LHCN-M2 (cell line): ENCODE measurements around the gene FTH1. TPM values are rescaled to one million over a fixed set of nuclear protein-coding genes. Genes with fewer than 3 reads are reported as not detected.
A peak's percentile ranks its signal among the peaks of the same experiment; 100 is the strongest.
"Not testable (repeated sequence)": the region's sequence is repeated elsewhere in the genome, so short reads cannot be mapped to it uniquely, and the experiment has no call there.

Source experiments
- DNase-seq: peaks from one replicate; pipeline ENCODE4 v3.0.0-alpha.2; 2012; ENCODE audit warnings: low read depth
- total RNA-seq: library from RNA; depleted of rRNA; stranded (reverse); fragments of >200 nt; gene quantifications from 2 replicates; pipeline ENCODE4 v1.2.3, GENCODE V29; 2014

FTH1 gene
- total RNA-seq, 1 experiment from 2014 or later: 1,060 TPM

DNA sequence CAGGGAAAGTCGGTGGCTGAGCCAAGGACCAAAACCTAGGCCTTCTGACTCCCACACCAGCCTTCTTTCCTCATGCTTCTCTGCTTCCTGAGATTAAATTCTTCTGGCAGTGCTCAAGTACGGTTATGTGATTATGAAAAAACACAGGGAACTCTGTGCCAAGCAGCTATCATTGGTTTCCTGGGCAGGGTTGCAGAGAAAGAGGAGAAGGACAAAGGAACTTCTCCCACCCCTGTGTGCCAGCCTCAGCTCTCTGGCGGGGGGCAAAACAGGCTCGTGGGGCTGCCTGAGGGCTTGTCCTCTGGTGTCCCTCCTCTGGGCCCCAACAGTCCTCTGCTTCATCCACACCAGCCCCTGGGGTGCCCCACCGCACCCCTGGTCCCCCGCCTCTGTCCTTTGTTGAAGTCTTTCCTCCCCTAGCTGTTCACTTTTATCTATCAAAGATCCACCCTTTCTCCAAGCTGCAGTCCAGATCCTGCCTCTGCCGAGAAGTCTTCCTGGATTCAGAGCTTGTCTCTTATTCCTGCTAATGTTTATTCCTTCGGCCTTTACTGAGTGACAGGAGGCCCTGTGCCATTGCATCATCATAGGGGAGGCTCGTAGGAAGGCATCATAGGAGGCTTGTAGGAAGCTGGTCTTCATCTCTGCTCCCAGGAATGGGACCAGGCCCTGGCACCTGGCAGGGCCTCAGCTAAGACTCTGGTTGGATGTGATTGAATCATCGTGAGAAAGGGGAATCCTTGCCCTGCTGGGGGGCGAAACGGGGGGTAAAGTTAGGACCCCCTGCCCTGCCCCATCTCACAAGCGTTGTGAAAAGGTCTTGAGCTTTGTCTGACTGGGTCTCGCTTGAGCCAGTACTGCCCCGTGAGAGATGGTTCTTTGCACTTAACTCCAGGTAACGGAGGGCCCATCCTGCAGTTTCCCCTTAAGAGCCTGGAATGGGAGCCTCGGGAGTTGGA is 11.5 kb upstream of the FTH1 start:
- DNase-seq: no peak

DNA sequence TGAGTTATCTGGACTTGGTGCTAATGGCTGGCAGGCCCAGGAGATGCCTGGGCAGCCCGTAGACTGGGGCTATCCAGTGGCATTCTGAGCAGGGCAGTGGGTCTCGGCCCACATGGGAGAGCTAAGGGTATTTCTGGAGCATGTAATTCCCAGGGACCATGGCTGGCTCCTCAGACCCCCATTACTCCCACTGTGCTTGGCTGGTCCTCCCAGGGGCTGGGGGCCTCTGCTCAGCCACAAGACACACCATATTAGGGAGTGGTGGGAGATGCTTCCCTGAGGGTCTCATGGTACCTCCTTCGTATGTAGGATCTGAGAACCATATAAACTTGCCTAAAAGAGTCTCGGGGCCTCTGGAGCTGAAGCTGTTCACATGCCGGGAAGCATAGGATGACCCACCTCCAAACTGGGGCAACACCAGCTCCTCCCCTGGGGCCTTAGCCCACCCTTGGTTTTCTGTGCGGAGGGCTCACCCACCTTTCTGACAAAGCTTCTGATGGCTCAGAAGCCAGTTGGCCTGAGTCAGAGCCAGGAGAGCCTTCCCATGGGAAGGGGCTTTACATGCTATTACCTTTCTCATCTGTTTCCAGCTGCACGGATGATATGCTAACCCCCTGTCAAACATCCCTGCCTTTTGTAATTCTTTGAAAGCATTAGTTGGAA is 9.5 kb upstream of the FTH1 start:
- DNase-seq: no peak

DNA sequence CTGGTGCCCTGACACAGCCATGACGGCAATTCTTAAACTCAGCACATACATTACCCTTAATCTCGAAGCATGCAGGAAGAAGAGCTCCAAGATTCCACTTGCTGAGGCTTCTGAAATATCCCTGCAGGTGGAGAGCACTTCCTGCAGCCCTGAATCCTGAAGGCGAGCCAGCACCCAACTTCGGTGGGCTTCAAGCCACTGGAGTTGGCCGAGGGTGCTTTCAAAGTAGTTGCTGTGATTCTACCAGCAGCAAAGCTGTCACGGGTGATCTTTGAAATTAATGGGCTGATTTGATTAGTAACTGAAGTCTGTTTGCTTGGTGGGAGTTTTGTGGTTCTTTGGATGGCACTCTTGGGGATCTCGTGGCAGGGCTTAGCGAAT is 9.0 kb upstream of the FTH1 start:
- no peak for DNase-seq

DNA sequence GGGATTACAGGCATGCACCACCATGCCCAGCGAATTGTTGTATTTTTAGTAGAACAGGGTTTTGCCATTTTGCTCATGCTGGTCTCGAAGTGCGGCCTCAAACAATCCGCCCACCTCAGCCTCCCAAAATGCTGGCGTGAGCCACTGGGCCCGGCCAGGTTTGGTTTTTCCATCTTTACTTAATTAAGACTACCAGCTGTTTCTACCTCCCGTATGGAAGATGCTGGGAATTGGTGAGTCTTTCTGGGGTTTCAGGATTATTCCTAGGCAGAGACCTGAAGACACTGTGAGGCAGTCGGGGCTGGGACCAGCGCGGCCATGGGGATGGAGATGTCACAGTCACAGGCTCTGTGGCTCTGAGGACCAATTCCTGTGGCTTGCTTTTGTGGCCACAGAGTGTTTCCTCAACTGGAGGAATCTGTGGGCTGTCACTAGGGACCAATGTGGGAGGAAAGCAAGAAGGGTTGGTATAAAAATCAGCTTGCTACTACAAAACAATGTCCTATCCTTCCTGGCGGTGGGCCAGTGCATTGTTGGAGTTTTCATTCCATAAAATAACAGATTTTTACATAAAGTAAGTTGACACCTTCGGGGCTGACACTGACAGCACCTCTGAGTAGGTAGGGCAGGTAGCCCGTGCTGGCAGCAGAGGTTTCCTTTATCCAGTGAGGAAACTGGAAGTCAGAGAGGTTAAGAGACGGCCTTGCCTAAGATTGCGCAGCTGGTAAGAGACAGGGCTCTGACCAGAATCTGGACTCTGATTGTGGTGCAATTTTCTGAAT is 8.4 kb upstream of the FTH1 start:
- DNase-seq: no peak

DNA sequence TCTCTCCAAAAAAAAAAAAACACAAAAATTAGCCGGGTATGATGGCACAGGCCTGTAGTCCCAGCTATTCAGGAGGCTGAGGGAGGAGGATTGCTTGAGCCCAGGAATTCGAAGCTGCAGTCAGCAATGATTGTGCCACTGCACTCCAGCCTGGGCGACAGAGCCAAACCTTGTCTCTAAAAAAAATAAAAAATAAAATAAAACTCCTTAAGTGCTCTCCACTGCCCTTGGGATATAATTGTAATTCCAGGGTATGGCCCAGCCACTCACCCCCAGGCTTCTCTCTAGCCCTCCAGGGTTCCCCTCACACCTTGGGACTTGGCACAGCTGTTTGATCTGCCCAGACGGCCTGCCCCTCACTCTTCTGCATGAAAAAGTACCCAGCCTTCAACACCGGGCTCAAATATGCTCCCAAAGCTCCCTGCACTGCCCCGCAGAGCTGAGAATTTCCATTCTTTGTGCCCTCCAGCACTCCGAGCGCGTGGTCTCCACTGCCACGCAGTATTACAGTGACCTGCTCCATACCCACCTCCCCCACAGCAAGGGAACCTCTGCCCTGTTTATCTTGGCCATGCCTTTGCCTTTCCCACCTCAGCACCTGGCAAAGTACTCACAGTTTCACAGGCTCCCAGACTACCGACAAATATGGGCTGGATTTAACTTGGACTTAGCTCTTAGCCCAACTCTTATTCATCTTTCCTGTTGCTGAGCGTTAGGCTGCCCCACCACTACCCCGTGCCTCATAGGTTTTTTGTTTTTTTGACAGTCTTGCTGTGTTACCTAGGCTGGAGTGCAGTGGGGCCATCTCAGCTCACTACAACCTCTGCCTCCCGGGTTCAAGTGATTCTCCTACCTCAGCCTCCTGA is 7.6 kb upstream of the FTH1 start:
- DNase-seq: no peak

DNA sequence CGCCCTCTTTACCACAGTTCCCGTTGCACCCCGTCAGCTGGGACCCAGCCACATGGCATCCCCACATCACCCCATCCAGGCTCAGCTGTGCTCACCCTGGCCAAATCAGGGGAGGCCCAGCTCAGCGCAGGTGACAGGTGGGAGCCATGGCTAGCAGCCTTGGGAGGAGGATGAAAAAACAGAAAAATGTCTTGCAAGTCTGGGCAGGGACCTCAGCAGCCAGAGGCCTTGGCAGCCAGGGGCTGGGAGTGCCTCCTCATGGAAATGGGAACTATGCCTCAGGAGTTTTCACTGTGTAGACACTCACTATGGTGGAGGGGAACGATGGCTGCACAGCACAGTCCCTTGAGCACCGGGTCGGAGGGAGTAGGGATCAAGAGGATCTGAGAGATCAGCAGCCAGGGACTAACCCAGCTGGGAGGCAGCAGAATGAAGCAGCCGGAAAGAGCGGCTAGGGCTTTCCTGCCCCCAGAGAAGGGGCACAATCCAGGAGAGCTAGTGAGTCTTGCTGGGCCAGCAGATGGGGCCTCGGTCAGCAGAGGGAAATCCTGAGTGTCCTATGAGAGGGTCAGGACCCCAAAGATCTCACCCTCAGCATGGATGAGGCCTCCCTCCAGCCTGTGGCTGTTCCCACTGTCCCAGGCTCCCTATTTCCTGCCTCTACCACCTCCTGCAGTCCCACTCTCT is 6.2 kb upstream of the FTH1 start:
- no peak for DNase-seq

DNA sequence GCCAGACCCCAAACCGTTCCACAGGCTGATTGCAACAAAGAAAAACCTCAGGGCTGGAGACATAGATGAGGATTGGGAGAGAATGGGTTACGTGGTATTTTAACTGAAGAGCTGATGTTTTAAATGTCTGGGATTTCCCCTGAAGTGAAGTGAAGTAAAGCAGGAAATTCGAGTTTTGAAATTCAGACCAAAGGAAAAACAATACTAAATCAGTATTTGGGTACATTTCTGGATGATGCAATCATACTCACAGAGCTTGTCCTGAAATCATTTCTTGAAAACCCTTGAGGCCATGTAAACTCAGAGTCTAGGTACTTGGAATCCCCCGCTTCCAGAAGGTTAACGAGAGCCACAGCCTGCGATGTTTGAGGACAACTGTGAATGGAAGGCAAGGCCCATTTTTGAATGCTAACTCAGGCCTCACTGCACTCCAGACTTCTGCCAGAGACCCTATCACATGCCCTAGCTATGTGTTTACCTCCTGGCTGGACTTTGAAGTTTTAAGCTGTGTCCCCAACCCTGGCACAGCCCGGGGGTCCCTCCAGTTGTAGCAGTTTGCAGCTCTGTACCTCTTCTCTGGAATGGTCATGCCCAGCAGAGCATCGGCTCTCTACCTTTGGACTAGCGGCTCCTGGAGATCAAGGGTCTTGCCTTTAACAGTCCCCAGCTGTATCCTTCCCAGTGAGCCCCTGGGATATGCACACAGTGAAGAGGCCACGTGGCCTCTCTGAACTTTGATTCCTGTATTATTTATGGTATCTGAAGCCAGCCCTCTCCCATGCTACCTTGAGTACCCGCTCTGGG is 5.4 kb upstream of the FTH1 start:
- peak; percentile 77 for DNase-seq

DNA sequence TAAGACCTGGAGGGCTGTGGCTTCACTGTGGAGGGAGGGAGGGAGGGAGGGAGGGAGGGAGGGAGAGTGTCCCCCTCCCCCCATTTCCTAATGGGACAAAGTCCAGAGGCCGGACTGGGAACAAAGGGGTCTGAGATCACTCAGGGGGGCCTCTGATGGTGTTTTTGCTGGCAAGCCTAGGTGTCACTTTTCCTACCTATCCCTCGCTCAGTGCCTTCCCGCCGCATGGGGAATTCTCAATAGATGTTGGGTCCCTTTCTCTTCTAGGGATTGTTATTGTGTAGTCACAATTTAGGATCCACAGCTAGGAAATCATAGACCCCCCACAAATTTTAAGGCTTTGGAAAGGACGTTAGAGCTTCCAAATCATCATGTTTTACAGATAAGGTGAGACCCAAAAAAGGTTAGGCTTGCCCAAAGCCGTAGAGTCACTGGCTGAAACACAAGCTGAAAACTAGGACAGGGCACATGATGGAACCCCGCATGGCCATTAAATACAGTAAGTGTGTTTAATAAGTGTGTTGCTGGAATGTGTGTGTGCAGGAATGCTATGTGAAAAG is 4.8 kb upstream of the FTH1 start:
- DNase-seq: no peak

DNA sequence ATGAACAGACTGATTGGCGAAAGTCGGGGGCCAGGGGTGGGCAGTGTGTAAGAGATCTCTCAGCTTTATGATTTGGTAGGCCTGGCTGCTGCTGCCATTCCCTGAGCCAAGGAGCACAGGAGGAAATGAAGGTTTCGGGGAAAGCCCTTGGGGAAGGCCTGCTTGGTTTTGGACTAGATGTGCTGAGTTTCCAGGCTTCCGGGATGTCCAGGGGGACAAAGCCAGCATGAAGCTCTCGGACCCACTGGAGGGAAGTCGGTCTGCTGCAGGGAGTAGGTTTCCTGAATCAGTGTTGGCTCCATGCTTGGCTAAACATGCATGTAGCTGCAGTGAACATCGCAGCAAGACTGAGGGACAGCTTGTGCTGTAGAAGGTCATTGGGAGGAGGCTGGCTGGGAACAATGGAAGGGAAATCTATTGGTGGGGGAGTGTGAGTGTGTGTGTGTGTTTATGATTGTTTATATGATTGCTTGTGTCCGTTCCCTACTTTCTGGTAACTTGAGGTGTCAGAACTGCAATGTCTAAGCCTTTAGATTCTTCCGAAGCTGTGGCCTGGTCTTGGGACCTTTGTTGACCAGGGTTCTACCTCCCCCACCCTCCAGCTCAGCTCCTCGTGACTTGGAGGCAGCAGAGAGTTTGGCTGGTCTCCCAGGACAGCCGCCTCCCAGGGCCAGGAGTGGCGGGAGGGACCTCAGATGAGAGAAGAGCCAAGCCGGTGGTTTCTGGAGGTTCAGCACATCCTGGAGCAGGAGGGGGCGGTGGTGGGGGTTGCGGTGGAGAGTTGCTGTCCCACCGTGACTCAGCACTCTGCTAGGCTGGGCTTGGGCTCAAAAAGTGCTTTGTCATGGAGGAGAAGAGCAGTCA is 4.0 kb upstream of the FTH1 start:
- peak; percentile 99 for DNase-seq

DNA sequence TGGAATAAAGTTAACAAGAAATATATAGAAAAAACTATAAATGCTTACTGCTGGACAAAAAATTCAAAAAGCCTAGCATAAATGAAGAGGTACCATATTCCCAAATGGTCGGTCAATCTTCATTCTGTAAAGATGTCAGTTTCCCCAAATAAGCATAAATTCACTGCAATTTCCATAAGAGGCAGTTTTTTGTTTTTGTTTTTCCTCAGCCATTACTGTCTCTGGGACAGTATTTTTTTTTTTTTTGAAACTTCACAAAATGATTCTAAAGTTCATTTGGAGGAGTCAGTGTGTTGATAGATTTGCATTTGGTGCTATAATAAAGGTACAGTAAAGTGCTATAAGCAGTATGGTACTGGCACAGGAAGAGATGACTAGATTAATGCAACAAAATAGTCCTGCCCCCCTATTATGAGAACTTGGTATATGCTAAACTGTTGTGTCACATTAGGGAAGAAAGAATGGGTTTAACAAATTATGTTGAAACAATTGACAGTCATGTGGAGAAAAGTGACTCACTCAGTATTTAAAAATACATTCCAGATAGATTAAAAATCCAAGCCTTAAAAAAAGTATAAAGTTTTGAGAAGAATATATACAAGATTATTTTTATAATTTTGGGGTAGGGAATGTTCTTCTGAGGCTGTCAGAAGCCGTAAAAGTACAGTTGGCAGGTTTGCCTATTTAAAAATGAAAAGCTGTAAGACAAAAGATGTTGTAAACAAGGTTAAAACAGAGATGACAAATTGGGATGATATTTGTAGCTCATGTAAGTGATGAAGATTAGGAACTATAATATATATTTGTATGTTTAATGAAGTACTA is 2.6 kb upstream of the FTH1 start:
- peak; percentile 91 for DNase-seq

DNA sequence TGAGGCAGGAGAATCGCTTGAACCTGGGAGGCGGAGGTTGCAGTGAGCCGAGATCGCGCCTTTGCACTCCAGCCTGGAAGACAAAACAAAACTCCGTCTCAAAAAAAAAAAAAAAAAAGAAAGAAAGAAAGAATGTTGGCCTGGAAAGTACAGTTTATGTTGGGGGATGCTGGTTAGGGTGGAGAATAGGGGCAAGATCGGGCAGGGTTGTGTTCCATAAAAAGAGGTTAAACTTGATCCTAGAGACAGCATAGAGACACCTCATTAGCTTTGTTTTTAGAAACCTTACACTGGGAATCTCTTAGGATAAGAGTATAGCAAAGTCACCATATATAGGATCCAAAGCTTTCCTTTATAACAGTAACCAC is 1.9 kb upstream of the FTH1 start:
- no peak for DNase-seq

DNA sequence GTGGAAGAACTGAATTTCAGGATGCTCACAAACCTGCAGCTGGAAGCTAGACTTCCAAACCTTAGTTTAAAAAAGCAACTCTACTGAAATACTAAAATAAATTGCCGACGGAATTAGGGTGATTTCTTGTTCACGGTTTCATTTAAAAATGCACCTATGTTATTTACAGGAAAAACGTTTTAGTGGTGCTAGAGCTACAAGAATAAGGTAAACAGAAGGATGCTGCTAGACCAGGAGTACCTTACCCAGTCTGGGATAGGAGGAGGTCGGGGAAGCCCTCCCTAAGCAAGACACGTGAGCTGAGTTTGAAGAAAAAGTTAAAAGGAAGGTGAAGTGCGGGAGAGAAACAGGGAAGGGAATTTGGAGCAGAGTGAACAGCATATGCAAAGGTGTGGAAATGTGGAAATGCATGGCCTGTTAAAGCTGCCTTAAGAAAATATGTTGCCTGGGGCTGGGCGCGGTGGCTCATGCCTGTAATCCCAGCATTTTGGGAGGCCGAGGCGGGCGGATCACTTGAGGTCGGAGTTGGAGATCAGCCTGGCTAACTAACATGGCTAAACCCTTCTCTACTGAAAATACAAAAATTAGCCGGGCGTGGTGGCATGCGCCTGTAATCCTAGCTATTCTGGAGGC is 1.4 kb upstream of the FTH1 start:
- no peak for DNase-seq

DNA sequence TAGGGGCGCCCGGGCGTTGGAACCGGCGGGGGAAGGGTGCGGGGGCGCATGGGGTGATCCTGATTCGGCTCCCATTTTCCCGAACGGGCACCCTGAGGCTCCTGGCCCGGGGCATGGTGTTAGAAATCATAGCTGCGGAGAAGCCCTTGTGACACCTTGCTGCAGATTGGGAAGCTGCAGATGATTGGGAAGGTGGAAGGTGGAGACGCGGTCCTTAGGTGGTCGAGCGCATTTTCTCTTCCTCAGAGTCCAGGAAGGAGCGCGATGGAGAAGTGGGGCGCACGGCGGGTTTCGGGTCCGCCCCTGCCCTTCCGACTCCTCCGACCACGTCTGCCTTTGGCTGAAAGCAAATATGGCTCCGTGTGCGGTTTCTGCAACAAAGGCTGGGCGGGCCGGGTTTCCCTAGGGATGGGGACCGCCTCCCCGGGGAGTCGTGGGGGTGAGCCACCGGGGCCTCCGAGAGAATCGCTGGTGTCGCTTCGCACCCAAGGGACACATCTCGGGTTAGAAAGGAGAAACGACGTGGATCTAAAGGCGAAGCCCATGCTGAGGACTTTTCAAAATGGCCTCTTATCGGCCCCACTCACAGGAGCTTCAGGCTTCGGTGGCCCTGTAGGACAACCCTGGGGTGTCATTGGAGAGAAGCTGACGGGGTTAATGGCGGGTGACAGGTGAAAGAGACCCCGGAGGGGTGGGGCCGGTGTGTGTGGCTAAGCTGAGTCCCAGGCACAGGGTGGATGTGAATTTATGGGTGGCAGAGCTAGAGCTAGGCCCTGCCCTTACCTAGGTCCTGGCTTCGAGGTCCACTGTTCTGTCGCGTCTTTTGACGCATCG is 707 bp upstream of the FTH1 start:
- DNase-seq: peak; percentile 33

DNA sequence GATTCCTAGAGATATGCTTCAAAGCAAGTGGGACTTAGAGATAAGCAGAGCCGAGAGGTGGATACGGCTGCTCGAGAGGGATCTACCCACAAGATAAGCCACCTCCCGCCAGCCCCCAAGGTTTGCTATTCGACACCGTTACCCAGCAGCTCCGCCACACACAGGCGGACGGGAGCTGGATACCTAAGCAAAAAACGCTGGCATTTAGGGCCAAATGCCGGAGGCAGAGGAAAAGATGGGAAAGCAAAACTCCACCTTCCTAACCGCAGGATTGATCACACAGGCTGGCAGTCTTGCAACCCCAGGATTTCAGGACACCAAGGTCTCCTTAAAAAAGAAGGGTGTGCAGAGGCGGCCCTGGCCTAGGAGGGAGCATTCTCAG is 709 bp downstream of the FTH1 start:
- DNase-seq: peak; percentile 48

DNA sequence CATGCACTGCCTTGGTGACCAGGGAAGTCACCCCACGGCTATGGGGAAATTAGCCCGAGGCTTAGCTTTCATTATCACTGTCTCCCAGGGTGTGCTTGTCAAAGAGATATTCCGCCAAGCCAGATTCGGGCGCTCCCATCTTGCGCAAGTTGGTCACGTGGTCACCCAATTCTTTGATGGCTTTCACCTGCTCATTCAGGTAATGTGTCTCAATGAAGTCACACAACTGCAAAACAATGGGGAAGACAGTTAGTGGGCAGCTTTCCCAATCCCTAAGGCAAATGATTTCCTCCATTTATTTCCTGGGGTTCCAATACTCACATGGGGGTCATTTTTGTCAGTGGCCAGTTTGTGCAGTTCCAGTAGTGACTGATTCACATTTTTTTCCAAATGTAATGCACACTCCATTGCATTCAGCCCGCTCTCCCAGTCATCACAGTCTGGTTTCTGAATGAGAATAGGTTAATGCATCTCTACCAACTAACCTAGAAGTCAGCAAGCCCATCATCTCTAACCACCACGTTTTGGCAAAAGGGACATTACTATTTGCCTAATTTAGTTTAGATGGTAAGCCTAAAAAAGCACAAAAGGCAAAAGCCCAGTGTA is 2.7 kb downstream of the FTH1 start:
- not testable (repeated sequence) for DNase-seq
